ENCODE data around the gene DTNBP1. TPM values are rescaled to one million over a fixed set of nuclear protein-coding genes. Genes with fewer than 3 reads are reported as not detected.
A peak's percentile ranks its signal among the peaks of the same experiment; 100 is the strongest.

The DTNBP1 gene
- total RNA-seq, 1 donor from 2014 or later = 18.2 TPM

DNA sequence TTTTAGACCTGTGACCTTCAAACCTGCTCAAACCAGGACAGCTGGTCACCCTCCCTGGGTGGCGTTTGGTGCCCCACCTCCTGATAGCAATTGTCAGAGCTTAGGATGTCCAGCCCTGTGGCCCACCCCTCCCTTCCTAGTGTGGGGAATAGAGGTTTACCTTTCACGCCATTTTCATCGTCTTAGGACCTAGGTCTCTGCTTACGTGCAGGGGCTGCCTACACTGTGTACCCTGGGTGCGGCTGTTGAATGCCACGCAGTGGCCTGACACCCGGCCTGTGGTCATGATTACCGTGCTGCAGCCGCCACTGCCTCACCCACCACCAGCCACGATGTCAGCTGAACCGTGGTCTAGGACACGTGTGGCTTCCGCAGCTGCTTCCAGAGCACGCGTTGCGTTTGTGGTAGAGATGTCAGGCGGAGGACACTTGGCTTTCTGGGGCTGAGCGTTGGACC, 157.3 kb downstream of the DTNBP1 start:
- Histone ChIP-seq H3K4me3 (no peak overlapping the region), H3K27ac (peak overlapping the region; percentile 43), H3K27me3 (no peaks in the 10 kb centered on the region), H3K9me3 (no peaks in the 10 kb centered on the region), H3K36me3 (peaks cover 0 to 25% of the 10 kb centered on the region in 2 donors), H3K4me1 (peaks cover 32% of the 10 kb centered on the region)
- no peak for TF ChIP-seq POLR2A (IDR thresholded peaks at IDR 0.05)
- TF ChIP-seq POLR2AphosphoS5 (IDR thresholded peaks at IDR 0.05; ENCODE audit: insufficient read depth in 1 of 2, low read depth in 1 of 2) = no peak
- TF ChIP-seq CTCF (IDR thresholded peaks at IDR 0.05) = no peak
- intact Hi-C loops (cut with DNase I) = loop anchor here (10.0 kb wide), 1 partner anchor 119 kb away; no protein-coding TSS in a partner anchor
- DNase-seq (ENCODE audit: extremely low spot score in 2 of 2) = no peak

DNA sequence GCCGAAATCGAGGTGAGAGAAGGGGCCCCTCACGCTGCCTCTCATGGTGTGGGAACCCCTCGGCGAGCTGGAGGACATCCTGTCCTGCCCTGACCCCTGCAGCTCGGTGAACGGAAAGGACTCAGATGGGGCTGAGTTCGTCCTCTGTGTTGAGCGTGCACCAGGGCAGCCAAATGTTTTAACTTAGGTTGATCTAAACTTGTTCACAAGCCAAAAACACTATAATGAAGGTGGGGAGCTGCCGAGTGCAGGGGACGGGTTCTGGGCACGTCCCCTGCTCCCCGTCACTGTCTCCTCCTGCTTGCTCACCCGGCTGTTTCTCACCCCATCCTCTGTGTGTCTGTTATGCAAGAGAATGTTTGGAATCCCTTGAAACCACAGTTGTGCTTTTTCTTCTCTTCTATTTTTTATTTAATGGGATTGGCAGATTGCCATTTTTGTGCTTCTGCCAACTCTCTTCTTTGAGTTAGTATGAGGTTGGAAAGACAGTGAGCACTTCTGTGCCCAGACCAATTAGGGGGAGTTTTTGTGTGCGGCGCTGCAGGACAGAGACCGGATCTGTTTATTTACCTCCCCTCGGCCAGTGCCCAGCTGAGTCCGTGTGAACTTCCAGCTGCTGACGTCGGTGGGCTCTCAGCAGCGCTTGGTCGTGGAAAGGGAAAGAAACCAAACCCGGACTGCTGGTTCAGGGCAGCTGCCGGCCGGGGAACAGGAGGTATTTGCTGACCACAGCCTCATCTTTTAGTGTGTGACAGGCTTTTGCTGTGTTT, 158.1 kb downstream of the DTNBP1 start:
- Histone ChIP-seq H3K36me3 (peaks cover 0 to 25% of the 10 kb centered on the region in 2 donors), H3K27ac (peak overlapping the region; percentile 43), H3K27me3 (no peaks in the 10 kb centered on the region), H3K4me1 (peaks cover 32% of the 10 kb centered on the region), H3K4me3 (peak overlapping the region in 1 of 2 donors; percentile 27), H3K9me3 (no peaks in the 10 kb centered on the region)
- intact Hi-C loops (cut with DNase I) = loop anchor here (10.0 kb wide), 1 partner anchor 120 kb away; no protein-coding TSS in a partner anchor
- peak in 1 of 2 donors; percentile 93 for DNase-seq (ENCODE audit: extremely low spot score in 2 of 2)
- TF ChIP-seq POLR2A (IDR thresholded peaks at IDR 0.05) = no peak
- TF ChIP-seq POLR2AphosphoS5 (IDR thresholded peaks at IDR 0.05; ENCODE audit: insufficient read depth in 1 of 2, low read depth in 1 of 2) = peak; percentile 74 to 77

DNA sequence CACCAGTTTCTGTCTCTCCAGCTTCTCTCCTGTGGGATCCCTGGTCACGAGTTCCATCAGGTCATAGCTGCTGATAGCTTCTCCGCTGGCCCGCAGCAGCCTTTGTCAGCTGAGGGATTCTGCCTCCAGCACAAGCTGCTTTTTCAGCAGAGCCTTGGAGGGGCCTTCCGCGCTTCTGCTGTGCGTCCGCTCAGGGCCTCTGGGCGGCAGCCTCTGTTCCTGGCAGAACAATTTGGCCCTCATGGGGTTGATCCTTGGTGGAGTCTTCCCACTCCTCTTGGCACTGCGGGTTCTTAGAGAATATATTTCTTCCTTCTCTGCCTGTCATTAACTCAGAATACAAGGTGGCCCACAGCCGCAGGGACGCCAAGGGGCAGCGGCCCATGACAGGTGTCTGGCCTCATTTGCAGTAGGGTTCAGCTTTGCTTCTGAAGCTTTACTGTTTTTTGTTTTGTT, 158.8 kb downstream of the DTNBP1 start:
- TF ChIP-seq CTCF (IDR thresholded peaks at IDR 0.05) (no peak), POLR2AphosphoS5 (IDR thresholded peaks at IDR 0.05; ENCODE audit: insufficient read depth in 1 of 2, low read depth in 1 of 2) (no peak), POLR2A (IDR thresholded peaks at IDR 0.05) (no peak)
- H3K4me3 ChIP-seq = no peak overlapping the region
- no peak for DNase-seq (ENCODE audit: extremely low spot score in 2 of 2)
- H3K36me3 ChIP-seq = peaks cover 0 to 21% of the 10 kb centered on the region in 2 donors
- H3K4me1 ChIP-seq = peaks cover 32% of the 10 kb centered on the region
- no peaks in the 10 kb centered on the region for H3K9me3 ChIP-seq
- H3K27ac ChIP-seq = peak overlapping the region; percentile 43
- intact Hi-C loops (cut with DNase I) = loop anchor here (10.0 kb wide), 1 partner anchor 121 kb away; no protein-coding TSS in a partner anchor
- no peaks in the 10 kb centered on the region for H3K27me3 ChIP-seq

DNA sequence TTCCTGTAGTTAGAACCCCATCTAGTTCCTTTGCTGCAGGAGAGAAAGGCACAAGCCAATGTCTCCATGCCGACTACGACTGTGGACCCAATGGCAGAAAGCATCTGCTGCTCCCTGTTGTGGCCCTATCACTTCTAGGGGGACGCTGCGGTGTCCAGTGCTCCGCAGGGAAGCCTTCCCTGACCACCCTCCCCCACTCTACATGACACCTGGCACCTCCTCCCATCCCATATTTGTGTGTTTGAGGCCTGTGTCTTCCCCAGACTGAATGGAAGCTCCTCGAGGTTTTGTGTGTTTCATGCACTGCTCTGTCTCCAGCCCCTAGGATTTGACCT, 159.5 kb downstream of the DTNBP1 start:
- Histone ChIP-seq H3K4me1 (peaks cover 36% of the 10 kb centered on the region), H3K36me3 (peaks cover 0 to 14% of the 10 kb centered on the region in 2 donors), H3K27me3 (no peaks in the 10 kb centered on the region), H3K9me3 (no peaks in the 10 kb centered on the region), H3K4me3 (no peak overlapping the region), H3K27ac (no peak overlapping the region)
- no peak for TF ChIP-seq CTCF (IDR thresholded peaks at IDR 0.05)
- TF ChIP-seq POLR2A (IDR thresholded peaks at IDR 0.05) = no peak
- no peak for TF ChIP-seq POLR2AphosphoS5 (IDR thresholded peaks at IDR 0.05; ENCODE audit: insufficient read depth in 1 of 2, low read depth in 1 of 2)
- DNase-seq (ENCODE audit: extremely low spot score in 2 of 2) = no peak
- intact Hi-C loops (cut with DNase I) = loop anchor here (10.0 kb wide), 1 partner anchor 121 kb away; no protein-coding TSS in a partner anchor

- Histone ChIP-seq H3K27ac (no peak overlapping the region), H3K36me3 (peaks cover 0 to 8% of the 10 kb centered on the region in 2 donors), H3K9me3 (no peaks in the 10 kb centered on the region), H3K4me1 (peaks cover 36% of the 10 kb centered on the region), H3K4me3 (no peak overlapping the region), H3K27me3 (no peaks in the 10 kb centered on the region)
- intact Hi-C loops (cut with DNase I) = loop anchor here (10.0 kb wide), 1 partner anchor 122 kb away; no protein-coding TSS in a partner anchor
- TF ChIP-seq POLR2AphosphoS5 (IDR thresholded peaks at IDR 0.05; ENCODE audit: insufficient read depth in 1 of 2, low read depth in 1 of 2) (no peak), POLR2A (IDR thresholded peaks at IDR 0.05) (no peak), CTCF (IDR thresholded peaks at IDR 0.05) (no peak)
- no peak for DNase-seq (ENCODE audit: extremely low spot score in 2 of 2)
These were observed 160.1 kb downstream of the DTNBP1 start for GRCh38 chr6:15502446-15503345.

Measured in vagina (tissue), 2 donors.